Lung (tissue), 12 donors: ENCODE results near the gene ARHGAP20. TPM values are rescaled to one million over a fixed set of nuclear protein-coding genes. Genes with fewer than 3 reads are reported as not detected.

Experiments
- ATAC-seq: fragments of 200-7000 bp; cut with Tn5 transposase; one replicate; pipeline ENCODE4 v1.9.1; 2020; ENCODE audit warnings: moderate number of reproducible peaks; ENCODE audit not compliant: insufficient read depth, low FRiP score
- DNase-seq, 3 donors: peaks; one replicate each; pipeline ENCODE4 v3.0.0-alpha.2; 2013 to 2017
- H3K27ac ChIP-seq, 2 donors: one replicate each; pipeline ENCODE4 v1.5.1; 2013; ENCODE audit warnings: mild to moderate bottlenecking in 2 of 2, moderate library complexity in 2 of 2, control low read depth in 1 of 2, inconsistent platforms in 1 of 2, low read depth in 1 of 2, low read length in 1 of 2
- H3K27me3 ChIP-seq, 3 donors: one replicate each; pipeline ENCODE4 v1.5.1; 2013; ENCODE audit warnings: low read length in 2 of 3; ENCODE audit not compliant: control insufficient read depth in 3 of 3, insufficient read depth in 3 of 3
- H3K36me3 ChIP-seq, 4 donors: one replicate each; pipeline ENCODE4 v1.5.1; 2013; ENCODE audit warnings: low read length in 4 of 4, mild to moderate bottlenecking in 1 of 4, moderate library complexity in 1 of 4; ENCODE audit not compliant: control insufficient read depth in 4 of 4, insufficient read depth in 4 of 4
- H3K4me1 ChIP-seq, 5 donors: one replicate each; pipeline ENCODE4 v1.5.1; 2013; ENCODE audit warnings: low read length in 5 of 5, mild to moderate bottlenecking in 2 of 5, moderate library complexity in 1 of 5; ENCODE audit not compliant: control insufficient read depth in 5 of 5, insufficient read depth in 5 of 5
- H3K4me3 ChIP-seq: one replicate; pipeline ENCODE4 v1.5.1; 2013; ENCODE audit warnings: mild to moderate bottlenecking, control low read depth, moderate library complexity
- H3K9ac ChIP-seq, 2 donors: one replicate each; pipeline ENCODE4 v1.5.1; 2013; ENCODE audit warnings: low read length in 2 of 2, control low read depth in 1 of 2; ENCODE audit not compliant: insufficient read depth in 1 of 2
- H3K9me3 ChIP-seq, 4 donors: one replicate each; pipeline ENCODE4 v1.5.1; 2013; ENCODE audit warnings: low read length in 3 of 4, mild to moderate bottlenecking in 1 of 4, moderate library complexity in 1 of 4; ENCODE audit not compliant: control insufficient read depth in 4 of 4, insufficient read depth in 3 of 4
- WGBS, 2 donors: extraction: QIAGEN DNeasy Blood & Tissue Kit; methylation state at CpG; one replicate each; pipeline ENCODE4 v1.1.7; 2013; 5-methylcytosine and 5-hydroxymethylcytosine counted together
- polyA plus RNA-seq, 2 donors: library from polyadenylated mRNA; stranded (reverse); fragments of 200-250 nt; gene quantifications; one replicate each; pipeline ENCODE4 v1.2.1, GENCODE V29; 2013
- total RNA-seq, 2 donors: library from RNA; depleted of rRNA in 1 of 2; stranded (reverse); fragments of >200 nt in 1 of 2; gene quantifications; one replicate each; pipeline ENCODE4 v1.2.1, GENCODE V29; 2014 to 2021
- TF ChIP-seq, protein P1 (sequence below): IDR thresholded peaks from 2 replicates; pipeline ENCODE4 v1.5.1; 2012; ENCODE audit warnings: mild to moderate bottlenecking; ENCODE audit errors: control extremely low read depth, extremely low read depth
- donor health status: control.
- donor health status: control.
- donor health status: Bipolar disorder and iron deficiency.
- donor health status: healthy.
- donor health status: DM: yes; HTN: yes; CAD: no.

ARHGAP20 gene
- total and polyA plus RNA-seq, 4 donors = 0.67 to 20.9 (median 3.0) TPM

DNA sequence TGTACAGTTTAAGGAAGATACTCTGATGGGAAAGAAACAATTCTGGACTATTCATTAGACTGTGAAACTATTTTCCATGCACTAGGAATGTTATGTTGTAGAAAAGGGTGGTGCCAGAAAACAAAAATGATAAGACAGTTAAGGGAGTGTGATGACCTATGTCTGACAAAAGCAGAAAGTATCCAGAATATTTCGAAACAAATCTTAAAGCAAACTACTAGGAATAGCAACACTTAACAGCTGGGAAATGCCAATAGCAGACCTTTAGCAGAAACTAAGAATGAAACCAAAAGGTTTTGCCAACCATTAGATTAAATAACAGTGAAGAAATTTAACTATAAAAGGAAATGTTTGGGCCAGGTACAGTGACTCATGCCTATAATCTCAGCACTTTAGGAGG is 3.3 kb upstream of the ARHGAP20 start:
- TF ChIP-seq, protein P1, sequence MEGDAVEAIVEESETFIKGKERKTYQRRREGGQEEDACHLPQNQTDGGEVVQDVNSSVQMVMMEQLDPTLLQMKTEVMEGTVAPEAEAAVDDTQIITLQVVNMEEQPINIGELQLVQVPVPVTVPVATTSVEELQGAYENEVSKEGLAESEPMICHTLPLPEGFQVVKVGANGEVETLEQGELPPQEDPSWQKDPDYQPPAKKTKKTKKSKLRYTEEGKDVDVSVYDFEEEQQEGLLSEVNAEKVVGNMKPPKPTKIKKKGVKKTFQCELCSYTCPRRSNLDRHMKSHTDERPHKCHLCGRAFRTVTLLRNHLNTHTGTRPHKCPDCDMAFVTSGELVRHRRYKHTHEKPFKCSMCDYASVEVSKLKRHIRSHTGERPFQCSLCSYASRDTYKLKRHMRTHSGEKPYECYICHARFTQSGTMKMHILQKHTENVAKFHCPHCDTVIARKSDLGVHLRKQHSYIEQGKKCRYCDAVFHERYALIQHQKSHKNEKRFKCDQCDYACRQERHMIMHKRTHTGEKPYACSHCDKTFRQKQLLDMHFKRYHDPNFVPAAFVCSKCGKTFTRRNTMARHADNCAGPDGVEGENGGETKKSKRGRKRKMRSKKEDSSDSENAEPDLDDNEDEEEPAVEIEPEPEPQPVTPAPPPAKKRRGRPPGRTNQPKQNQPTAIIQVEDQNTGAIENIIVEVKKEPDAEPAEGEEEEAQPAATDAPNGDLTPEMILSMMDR = no peak
- peaks cover 0 to 9% (median 0%) of the 10 kb centered on the region in 4 donors for H3K36me3 ChIP-seq
- 47 to 60% methylated on average over 1 of the region's 1 CpG for WGBS, 2 donors
- no peak overlapping the region for H3K9ac ChIP-seq
- H3K4me1 ChIP-seq = peaks cover 0 to 22% (median 5%) of the 10 kb centered on the region in 5 donors
- H3K27me3 ChIP-seq = no peaks in the 10 kb centered on the region
- ATAC-seq = no peak
- H3K9me3 ChIP-seq = no peaks in the 10 kb centered on the region
- peak; percentile 16 to 93 (median 93) for DNase-seq
- H3K4me3 ChIP-seq = no peak overlapping the region
- H3K27ac ChIP-seq = no peak overlapping the region

DNA sequence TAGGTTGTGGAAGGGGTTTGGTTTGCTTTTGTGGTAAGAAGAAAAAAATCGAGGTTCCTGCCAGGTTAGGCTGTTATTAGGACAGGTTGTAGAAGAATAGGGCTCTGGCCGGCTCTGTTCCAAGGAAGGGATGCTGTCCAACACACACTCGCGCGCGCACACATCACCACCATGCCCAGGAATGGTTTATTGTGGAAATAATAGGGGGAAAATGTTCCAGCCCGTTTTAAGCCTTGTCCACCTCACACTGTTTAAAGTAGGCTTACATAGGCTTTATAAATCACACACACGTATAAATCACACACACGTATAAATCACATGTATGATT is 1.2 kb upstream of the ARHGAP20 start:
- TF ChIP-seq, protein P1 = no peak
- 18 to 22% methylated on average over 9 of the region's 9 CpGs for WGBS, 2 donors
- H3K4me3 ChIP-seq = no peak overlapping the region

DNA sequence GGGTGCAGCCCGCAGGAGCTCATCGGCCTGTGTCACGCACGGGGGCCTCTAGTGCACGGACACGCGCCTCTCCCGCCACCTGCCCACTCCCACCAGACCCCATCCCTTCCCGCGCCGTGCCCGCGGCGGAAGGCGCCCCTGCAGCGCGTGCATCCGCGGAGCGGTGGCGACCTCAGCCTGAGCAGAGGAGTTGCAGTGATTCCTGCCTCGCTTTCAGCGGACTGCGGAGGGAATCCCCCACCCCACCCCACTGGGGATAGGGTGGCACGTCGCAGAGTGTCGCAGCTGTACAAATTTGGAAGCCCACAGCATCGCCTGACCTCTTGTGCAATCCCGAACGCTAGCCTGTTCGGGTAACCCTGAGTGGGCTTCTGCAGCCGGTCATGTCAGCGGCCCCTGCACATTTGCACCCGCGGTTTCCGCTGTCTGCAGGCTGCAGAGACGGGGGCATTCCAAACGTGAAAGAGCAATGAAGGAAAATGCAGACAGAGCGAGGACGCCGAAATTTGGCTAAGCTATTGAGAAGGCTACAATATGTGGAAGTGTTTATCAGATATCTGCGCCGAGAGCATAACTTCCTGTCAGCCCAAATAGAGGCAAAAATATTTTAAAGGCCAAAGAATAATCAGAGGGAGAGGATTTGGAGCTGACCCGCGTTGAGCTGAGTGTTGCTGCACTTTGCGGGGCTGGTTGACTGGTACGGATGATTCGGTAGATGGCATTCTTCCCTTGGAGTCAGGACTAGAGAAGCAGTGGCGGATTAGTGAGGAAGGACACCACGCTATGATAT is 617 bp upstream of the ARHGAP20 start:
- peak; percentile 2 for ATAC-seq
- peaks cover 0 to 34% (median 11%) of the 10 kb centered on the region in 5 donors for H3K4me1 ChIP-seq
- TF ChIP-seq, protein P1 = no peak
- peaks cover 0 to 12% (median 0%) of the 10 kb centered on the region in 4 donors for H3K36me3 ChIP-seq
- peaks cover 0 to 7% (median 0%) of the 10 kb centered on the region in 4 donors for H3K9me3 ChIP-seq
- peak overlapping the region; percentile 51 for H3K4me3 ChIP-seq
- WGBS, 2 donors = 0 to 1% methylated on average over 50 of the region's 50 CpGs
- peak overlapping the region in 1 of 2 donors; percentile 44 for H3K27ac ChIP-seq
- no peaks in the 10 kb centered on the region for H3K27me3 ChIP-seq
- peak; percentile 83 to 92 (median 90) for DNase-seq
- H3K9ac ChIP-seq = peak overlapping the region in 1 of 2 donors; percentile 77

More for the DNA sequence above, 1.2 kb upstream of the ARHGAP20 start:
- peak overlapping the region in 1 of 2 donors; percentile 17 for H3K27ac ChIP-seq
- H3K9ac ChIP-seq = peak overlapping the region in 1 of 2 donors; percentile 77
- no peaks in the 10 kb centered on the region for H3K27me3 ChIP-seq
- no peak for DNase-seq
- peaks cover 0 to 2% (median 0%) of the 10 kb centered on the region in 4 donors for H3K9me3 ChIP-seq
- H3K4me1 ChIP-seq = peaks cover 0 to 33% (median 11%) of the 10 kb centered on the region in 5 donors
- peaks cover 0 to 10% (median 0%) of the 10 kb centered on the region in 4 donors for H3K36me3 ChIP-seq
- ATAC-seq = no peak
